Measurements from ENCODE around the gene RHOB.

RHOB gene

DNA sequence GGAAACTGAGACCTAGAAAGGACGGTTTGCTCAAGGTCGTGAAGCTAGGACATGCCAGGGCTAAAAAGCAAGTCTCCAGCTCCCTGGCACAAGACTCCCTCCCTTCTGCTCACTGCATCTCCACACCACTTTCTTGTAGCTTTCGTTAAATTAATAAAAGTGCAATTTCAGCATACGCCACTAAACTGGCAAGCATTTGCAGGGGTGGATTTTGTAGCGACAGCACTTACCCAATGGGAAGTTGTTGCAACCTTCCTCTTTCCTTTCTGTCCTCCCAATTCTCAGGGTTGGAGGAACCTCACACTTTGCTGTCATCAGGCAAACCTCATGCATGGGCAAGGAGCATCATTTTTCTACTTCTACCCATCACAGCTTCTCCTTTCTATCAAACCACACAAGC, 7.4 kb upstream of the RHOB start:
- DNase-seq = no peak

DNA sequence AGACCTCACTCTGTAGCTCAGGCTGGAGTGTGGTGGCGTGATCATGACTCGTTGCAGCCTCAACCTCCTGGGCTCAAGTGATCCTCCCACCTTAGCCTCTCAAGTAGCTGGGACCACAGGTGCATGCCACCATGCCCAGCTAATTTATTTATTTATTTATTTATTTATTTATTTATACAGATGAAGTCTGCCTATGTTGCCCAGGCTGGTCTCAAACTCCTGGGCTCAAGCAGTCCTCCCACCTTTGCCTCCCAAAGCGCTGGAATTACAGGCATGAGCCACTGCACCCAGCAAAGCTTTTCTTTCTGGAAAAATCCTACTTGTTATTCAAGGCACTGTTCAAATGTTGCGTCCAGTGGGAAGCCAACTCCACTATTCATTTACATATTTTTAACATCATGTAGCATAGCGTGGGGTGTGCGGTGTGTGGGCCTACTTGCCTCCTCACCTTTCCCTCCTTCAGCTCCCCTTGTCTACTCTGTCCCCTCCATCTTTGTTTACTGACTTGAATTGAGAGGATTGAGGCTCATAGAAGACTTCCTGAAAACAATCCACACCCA, 6.8 kb upstream of the RHOB start:
- DNase-seq = no peak

DNA sequence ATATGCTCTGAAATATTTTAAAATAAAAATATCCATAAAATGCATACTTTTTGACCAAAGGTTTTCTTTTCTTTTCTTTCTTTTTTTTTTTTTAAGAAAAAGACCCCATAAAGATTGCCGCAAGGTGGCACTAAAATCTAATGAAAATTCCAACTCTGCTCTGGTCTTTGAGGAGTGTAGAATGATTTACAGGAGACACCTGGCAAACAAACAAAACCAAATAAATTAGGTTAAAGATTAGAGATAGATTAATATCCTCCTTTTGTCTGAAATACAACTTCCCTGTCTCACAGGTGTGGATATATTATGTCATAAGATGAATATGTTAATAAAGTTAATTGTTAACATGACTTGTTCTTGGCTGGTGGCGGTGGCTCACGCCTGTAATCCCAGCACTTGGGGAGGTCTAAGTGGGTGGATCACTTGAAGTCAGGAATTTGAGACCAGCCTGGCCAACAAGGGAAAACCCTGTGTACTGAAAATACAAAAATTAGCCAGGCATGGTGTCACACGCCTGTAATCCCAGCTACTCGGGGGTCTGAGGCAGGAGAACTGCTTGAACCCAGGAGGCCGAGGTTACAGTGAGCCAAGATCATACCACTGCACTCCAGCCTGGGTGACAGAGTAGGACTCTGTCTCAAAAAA, 3.5 kb upstream of the RHOB start:
- DNase-seq = peak; percentile 60

DNA sequence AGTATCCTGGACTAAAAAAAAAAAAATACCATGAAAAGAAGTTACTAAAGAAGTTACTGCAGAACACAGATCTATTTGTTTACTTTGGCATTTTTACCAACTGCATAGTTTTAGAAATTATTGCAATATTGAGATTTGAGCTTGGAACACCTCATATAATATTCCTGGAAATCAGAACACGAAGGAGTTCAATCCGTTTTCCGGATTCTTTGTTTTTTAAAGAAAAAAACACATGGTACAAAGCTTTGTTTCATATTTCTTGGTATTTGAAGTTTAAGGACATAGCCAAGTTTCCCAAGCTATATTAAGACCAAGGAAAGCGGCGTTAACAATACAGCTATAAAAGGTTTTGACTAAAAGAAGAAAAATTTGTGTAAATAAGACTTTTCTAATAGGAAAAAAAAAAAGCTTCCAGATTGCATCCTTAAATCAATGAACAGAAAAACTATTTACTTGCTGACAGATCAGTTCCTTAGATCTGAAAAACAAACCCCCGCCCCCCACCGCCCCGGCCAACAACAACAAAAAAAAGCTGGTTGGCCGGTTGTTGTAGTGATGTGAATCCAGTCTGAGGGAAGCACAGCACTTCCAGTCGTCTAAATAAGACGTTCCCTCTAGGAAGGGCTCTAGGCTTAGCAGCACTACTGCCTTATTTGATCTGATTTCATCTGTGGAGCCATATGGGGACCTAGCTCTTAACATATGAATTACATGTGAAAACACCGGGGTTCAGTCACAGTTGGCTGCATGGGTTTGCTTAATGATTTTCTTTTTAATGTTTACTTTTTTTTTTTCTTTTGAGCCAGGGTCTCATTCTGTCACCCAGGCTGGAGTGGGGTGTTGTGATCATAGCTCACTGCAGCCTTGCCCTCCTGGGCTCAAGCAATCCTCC, 2.5 kb upstream of the RHOB start:
- peak; percentile 63 for DNase-seq

DNA sequence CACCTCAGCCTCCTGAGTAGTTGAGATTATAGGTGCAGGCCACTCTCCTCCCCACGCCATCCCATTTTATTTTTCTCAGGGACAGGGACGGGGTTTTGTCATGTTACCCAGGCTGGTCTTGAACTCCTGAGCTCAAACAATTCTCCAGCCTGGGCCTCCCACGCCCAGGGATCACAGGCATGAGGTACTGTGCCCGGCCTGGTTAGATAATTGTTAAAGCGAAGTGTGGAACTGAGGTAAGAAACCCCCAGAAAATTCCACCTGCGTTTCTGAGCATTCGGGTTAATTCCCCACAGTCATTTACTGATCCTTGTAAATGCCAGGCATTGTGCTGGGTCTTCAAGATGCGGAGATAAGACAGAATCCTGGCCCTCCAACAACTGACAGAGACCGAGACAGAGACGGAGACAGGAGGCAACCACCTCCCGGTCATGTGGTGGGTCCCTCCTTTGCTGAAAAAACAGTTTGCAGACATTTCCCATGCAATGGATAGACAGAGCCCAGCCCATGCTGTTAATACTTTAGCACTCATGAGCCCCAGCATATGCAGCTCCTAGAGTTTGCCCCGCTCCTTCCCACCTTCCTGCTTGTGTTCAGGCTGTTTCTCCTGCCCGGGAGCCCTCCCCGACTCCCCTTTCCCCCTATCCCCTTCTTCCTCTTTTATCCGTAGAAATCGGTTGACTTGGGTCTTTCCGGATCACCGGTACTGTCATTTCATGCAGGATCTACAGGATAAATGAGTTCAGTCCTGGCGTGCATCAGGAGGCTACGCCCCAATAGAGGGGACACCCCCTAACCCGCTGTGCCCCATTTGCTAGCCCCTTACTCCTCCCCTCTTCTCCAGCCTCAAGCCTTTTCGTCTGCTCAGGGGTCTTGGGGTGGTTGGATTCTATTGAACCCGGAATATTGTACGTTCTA, 1.6 kb upstream of the RHOB start:
- no peak for DNase-seq

DNA sequence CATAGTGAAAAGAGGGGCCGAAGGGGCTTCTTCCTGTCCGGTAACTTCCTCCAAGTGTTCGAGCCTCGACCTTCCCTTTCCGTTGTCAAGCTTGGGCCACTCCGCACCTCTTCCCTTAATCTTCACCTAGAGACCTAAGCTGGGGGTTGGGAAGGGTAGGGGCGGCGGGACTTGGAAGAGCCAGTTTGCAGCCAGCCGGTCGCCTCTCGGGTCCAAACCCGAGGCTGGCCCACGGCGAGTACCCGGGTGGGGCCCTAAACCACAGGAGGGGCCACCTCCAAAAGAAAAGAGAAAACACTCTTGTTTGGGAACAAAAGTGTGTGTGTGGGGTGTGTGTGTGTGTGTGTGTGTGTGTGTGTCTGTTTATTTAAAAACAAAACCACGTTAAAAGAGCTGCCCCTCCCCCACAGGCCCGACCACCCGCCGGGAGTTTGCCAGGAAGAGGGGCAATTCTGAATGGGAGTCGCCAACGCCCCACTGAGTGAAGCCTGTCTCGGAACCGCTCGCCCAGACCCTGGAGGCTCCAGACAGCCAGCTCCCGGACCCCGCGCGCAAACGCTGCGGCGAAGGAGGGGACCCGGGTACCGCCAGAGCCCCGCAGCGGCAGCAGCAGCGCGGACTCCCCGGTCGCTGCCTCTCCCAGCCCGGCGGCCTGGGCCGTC, 488 bp upstream of the RHOB start:
- DNase-seq = no peak

DNA sequence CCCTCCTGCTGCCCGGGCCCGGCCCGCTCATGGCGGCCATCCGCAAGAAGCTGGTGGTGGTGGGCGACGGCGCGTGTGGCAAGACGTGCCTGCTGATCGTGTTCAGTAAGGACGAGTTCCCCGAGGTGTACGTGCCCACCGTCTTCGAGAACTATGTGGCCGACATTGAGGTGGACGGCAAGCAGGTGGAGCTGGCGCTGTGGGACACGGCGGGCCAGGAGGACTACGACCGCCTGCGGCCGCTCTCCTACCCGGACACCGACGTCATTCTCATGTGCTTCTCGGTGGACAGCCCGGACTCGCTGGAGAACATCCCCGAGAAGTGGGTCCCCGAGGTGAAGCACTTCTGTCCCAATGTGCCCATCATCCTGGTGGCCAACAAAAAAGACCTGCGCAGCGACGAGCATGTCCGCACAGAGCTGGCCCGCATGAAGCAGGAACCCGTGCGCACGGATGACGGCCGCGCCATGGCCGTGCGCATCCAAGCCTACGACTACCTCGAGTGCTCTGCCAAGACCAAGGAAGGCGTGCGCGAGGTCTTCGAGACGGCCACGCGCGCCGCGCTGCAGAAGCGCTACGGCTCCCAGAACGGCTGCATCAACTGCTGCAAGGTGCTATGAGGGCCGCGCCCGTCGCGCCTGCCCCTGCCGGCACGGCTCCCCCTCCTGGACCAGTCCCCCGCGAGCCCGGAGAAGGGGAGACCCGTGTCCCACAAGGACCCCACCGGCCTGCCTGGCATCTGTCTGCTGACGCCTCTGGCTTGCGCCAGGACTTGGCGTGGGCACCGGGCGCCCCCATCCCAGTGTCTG, 767 bp downstream of the RHOB start:
- DNase-seq = no peak

DNA sequence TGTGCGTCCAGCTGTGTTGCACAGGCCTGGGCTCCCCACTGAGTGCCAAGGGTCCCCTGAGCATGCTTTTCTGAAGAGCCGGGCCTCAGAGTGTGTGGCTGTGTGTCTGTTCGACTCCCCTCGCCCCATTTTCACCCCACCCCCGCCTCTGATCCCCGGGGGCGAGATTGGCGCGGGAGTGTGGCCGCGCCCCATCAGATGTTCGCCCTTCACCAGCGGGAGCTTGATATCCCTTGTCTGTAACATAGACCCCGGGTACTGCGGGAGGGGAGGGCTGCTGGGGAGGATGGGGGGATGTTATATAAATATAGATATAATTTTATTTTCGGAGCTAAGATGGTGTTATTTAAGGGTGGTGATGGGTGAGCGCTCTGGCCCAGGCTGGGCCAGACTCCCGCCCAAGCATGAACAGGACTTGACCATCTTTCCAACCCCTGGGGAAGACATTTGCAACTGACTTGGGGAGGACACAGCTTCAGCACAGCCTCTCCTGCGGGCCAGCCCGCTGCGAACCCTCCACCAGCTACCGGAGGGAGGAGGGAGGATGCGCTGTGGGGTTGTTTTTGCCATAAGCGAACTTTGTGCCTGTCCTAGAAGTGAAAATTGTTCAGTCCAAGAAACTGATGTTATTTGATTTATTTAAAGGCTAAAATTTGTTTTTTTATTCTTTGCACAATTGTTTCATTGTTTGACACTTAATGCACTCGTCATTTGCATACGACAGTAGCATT, 1.5 kb downstream of the RHOB start:
- DNase-seq = no peak

DNA sequence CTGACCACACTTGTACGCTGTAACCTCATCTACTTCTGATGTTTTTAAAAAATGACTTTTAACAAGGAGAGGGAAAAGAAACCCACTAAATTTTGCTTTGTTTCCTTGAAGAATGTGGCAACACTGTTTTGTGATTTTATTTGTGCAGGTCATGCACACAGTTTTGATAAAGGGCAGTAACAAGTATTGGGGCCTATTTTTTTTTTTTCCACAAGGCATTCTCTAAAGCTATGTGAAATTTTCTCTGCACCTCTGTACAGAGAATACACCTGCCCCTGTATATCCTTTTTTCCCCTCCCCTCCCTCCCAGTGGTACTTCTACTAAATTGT, 2.1 kb downstream of the RHOB start:
- DNase-seq = no peak

DNA sequence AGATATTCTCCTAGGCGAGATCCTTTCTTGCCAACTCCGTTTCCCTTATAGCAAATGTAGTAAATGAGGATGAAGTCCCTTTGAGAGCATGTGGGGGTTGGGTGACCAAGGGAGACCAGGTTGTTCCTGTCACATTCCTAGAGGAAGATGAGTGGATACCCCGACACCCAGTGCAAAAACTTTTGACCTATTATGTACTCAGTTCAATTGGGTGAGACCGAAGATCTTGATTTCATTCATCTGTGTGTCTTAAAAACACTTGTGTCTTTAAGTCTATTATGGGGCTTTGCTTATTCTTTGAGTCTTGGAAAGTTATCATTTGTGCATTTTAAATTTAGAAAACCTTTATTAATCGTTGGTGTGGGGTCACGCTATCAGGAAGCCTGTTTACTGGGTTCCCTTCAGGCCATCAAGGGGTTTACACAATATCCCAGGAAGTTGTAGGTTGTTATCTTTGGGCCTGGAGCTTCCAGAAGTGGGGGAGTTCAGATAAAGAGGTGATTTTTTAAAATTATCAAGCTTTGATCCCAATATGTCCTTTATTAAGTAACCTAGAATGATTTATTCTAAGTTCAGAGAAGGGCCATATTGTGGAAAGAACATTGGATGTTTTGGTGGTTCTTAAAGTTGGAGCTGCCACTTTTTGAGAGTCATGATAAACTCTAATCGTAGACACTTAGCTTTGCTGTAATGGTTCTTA, 2.8 kb downstream of the RHOB start:
- no peak for DNase-seq

DNA sequence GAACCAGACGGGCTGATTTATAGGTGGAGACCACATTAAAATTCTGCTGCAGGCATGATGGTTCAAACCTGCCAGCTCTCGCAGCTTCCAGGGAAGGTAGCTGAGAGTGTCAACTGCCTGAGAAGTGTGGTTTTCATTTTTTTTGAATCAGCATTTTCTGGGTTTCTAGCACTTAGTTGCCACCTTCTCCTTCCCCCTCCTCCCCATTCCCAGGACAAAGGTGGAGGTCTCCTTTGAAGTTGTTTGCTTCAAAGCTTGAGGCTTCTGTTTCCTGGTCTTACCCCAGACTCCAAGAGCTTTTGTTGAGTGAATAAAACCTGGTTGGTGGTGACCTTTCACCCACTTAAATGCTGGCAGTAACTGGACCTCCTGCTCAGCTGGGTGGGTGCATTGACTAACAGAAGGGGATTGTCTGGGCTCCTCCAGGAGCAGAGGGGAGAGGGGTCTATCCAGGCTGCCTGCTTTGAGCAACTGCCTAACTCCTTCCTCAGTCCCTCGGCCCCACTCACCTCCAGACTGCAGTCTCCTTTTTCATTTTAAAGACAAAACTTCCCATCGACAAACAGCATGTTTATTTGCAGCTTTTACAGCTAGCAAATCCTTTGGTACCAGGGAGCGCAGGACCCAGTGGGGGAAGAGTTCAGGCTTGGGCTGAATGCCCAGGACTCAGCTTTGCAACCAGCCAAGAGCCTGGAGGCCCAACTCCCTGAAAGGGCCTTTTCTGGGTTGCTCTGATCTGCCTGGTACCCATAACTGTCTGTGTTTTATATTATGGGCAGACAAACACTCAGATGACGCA, 3.5 kb downstream of the RHOB start:
- peak; percentile 78 for DNase-seq

DNA sequence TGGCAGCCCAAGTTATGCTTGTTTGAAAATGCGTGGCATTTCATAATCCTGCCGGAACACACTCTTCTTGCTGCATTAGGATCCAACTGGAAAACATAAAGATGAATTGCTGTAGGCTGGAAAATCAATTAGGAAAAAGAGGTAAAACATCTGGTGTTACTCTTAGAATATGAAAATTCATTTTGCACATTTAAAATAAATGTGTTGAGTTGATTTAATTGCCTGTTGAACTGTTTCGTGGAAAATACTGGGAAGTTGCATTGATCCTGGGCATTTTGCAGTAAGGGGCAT, 4.1 kb downstream of the RHOB start:
- no peak for DNase-seq

DNA sequence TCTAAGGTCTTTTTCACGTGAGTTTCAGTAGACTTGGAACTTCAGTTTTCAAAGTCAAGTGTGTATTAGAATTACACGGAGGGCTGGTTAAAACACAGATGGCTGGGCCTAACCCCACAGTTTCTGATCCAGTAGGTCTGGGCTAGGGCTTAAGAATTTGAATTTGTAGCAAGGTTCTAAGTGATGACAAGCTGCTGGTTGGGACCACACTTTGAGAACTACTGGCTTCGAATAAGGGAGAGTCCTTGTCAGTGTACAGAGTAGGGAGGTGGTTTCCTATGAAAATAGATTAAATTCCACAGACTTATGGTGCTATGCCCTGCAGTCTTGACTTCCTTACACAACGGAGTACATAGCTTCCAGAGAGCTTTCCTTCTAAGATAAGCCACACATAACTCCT, 4.5 kb downstream of the RHOB start:
- peak; percentile 49 for DNase-seq

DNA sequence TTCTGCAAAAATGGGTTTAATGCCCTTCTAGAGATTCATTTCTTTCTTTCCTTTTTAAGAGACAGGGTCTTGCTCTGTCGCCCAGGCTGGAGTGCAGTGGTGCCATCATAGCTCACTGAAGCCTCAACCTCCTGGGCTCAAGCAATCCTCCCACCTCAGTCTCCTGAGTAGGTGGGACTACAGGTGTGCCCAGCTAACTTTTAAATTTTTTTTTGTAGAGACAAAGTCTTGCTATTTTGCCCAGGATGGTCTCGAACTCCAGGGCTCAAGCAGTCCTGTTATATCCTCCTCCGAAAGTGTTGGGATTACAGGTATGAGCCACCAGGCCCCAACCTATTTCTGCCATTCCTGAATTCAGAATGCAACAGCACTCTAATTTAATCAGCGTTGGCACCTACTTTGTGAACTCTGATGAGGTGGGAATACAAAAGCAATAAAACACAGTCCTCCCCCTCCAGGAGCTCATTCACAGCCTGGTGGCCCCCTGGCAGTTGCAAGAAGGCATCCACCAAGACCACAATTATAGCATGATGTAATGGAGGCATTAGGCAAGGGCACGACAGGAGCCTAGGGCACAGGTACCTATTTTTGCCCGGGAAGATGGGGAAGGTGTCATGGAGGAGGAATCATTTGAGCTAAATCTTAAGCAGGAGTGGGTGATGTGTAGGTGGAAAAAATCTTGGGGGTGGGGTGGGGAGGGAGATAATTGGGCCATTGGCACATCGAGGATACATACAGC, 5.1 kb downstream of the RHOB start:
- DNase-seq = no peak

DNA sequence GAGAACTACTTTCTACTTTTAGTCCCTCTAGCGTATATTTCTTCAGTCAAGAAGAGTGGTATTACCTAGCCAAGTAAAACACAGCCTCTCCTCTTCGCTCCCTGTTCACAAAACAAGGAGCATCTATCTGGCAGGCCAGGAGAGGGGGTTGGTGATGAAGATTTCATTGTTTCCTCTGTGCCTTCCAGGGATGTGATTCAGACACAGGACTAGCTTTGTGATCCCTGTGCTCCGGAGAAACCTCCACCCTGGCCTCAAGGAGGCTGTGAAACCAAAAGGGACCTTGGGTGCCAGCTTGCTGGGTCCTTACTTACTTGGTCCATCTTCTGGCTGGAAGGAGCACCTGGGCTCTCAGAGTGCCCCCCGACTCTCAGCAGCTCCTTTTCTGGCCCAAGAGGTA, 5.7 kb downstream of the RHOB start:
- peak; percentile 39 for DNase-seq

DNA sequence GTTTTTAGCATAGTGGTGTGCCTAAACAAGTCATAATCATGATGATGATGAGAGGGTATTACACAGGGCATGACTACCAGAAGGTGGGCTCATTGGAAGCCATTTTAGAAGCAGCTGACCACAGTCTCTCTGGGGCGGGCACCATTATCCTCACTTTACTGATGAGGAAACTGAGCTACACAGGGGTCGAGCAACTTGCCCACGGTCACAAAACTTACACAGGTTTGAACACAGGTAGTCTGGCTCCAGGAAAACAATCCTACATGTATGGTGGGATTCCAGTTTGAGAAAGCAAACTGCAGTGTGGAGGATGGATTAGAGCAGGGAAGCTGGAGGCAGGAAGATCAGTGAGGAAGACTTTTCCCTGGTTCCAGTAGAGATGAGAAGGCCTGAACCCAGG, 6.2 kb downstream of the RHOB start:
- no peak for DNase-seq

DNA sequence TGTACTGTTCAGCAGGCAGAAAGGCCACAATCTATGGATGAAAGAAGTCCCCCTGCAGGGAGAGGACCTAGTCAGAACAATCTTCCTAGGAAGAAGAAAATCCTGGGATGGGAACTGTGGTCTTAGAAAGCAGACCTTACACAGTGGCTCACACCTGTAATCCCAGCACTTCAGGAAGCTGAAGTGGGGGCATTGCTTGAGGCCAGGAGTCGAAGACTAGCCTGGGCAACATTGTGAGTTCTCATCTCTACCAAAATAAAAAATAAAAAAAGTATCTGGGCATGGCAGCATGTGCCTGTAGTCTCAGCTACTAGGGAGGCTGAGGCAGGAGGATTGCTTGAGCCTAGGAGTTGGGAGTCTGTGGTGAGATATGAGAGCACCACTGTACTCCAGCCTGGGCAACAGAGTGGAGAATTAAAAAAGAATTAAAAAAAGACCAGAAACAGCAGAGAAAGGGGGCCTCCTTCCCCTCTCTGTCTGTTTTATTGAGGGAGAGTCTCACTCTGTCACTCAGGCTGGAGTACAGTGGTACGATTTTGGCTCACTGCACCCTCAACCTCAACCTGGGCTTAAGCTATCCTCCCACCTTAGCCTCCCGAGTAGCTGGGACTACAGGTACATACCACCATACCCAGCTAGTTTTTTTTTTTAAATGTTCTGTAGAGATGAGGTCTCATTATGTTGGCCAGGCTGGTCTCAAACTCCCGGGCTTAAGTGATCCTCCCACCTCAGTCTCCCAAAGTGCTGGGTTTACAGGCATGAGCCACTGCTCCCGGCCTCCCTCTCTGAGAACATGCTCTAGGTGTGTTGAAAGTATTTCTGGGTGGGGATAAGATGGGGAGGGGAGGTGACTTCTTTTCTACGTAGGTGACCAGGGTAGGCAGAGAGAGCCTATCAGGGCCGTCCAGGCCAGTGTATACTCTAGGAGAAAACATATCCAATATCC, 7.4 kb downstream of the RHOB start:
- no peak for DNase-seq

DNA sequence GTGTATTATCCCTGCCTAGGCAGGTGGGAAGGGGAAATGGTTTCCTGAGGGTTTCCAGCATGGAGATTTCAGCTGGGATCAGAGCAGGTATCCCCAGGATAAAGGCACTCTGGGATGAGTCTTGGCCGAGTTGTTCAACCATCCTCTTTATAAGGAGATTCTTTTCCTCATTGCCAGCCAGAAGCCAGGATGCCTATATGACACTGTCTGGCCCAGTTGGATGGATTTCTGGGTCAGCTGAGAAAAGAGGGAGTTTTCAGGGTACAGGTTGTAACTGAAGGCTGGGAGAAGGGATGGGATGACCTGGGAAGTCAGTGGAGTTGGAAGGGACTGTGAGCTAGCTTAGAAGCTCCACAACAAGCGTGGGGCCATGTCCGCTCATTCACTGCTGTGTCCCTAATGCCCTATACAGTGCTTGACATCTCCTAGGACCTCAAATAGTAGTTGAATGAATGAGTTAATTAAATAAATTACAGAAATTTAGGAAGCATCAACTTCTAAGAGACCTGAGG, 8.3 kb downstream of the RHOB start:
- DNase-seq = no peak

Data from fibroblast of upper back skin (primary cell).